ENCODE data around the gene DCTN4.

DNA sequence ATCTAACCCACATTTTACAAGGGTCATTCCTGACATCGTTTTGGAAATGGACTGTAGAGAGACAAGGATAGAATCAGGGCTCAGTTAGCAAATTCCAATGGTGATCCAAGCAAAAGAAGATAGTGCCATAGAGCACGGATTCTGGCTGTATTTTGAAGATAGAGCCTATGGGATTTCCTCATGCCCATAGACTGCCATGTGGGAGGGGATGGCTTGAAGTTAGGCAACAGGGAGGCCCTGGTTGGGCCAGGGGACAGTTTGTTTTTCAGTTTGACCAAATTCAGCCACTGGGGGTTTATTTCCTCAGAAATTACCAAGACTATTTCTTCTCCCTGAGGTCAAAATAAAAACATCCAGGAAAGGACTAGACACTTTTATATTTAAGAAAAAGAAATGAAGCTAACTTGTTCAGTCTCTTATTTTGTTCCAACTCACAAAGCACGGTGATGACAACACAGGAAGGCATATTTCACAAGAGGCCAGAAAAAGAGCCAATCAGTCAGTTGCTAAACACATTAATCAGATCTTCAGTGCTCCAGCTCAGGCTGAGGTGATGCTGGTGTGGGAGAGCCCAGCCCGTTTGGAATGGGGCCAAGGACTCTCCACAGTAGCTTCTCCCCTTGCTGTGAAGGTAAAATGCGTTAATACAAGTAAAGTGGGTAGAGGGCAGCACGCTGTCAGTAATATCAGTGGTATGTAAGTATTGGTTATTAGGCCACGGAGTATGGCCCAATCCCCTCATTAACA lies 4.4 kb upstream of the DCTN4 start:
- TF ChIP-seq, protein P1, sequence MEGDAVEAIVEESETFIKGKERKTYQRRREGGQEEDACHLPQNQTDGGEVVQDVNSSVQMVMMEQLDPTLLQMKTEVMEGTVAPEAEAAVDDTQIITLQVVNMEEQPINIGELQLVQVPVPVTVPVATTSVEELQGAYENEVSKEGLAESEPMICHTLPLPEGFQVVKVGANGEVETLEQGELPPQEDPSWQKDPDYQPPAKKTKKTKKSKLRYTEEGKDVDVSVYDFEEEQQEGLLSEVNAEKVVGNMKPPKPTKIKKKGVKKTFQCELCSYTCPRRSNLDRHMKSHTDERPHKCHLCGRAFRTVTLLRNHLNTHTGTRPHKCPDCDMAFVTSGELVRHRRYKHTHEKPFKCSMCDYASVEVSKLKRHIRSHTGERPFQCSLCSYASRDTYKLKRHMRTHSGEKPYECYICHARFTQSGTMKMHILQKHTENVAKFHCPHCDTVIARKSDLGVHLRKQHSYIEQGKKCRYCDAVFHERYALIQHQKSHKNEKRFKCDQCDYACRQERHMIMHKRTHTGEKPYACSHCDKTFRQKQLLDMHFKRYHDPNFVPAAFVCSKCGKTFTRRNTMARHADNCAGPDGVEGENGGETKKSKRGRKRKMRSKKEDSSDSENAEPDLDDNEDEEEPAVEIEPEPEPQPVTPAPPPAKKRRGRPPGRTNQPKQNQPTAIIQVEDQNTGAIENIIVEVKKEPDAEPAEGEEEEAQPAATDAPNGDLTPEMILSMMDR (IDR thresholded peaks at IDR 0.05), result no peak
- no peak for TF ChIP-seq POLR2A (IDR thresholded peaks at IDR 0.05)
